K562 (cell line): ENCODE results near the gene HMCN2. TPM values are rescaled to one million over a fixed set of nuclear protein-coding genes. Genes with fewer than 3 reads are reported as not detected.

Source experiments
- ATAC-seq: fragments of 200-7000 bp; cut with Tn5 transposase; 3 replicates; pipeline ENCODE4 v1.9.1; 2020; ENCODE audit warnings: moderate library complexity
- BruUV-seq: library from RNA; stranded (reverse); fragments of 400-500 nt; replicated peaks from 2 replicates; lab custom pipeline; 2021; lab: Mats Ljungman, UMichigan
- CTCF ChIA-PET: fragments of 300-600 bp; formaldehyde crosslinking; extraction: SDS; loops from one replicate; lab custom pipeline; 2021; ENCODE audit warnings: low intra/inter-chr PET ratio; lab: Yijun Ruan, JAX
- POLR2A ChIA-PET: fragments of 300-600, 350-650 bp; sonication (Branson Sonifier 250); formaldehyde crosslinking; extraction: SDS; loops from one replicate; lab custom pipeline; 2021; ENCODE audit warnings: antibody characterized with exemption, inconsistent platforms; lab: Yijun Ruan, JAX
- DNase-seq, 4 experiments: peaks; one replicate each; pipeline versions ENCODE4 v3.0.0 to v3.0.0-alpha.2; 2011 to 2018; ENCODE audit warnings: low spot score in 3 of 4, mixed read lengths in 3 of 4; ENCODE audit errors: extremely low read depth in 1 of 4
- FAIRE-seq: peaks from 2 replicates; lab custom pipeline; 2011; peaks lifted over from hg19 to GRCh38; lab: Jason Lieb, UNC
- H2AFZ ChIP-seq: 2 replicates; pipeline ENCODE4 v1.6.0; 2011; ENCODE audit warnings: low read depth, low read length, control low read depth, inconsistent platforms
- H3K27ac ChIP-seq: fragments of 200-600 bp; 3 replicates; pipeline ENCODE4 v1.8.0; 2011; ENCODE audit warnings: low read depth, mild to moderate bottlenecking, control low read depth, inconsistent platforms, low read length, moderate library complexity, mixed read lengths; ENCODE audit errors: extremely low read depth
- H3K27me3 ChIP-seq, 2 experiments: fragments of 300-600 bp in 1 of 2; 2 replicates in 1 of 2; 3 replicates in 1 of 2; pipeline versions ENCODE4 v1.6.0 to v1.8.0; 2011; ENCODE audit warnings: inconsistent platforms in 2 of 2, low read length in 2 of 2, mild to moderate bottlenecking in 1 of 2, mixed read lengths in 1 of 2, moderate library complexity in 1 of 2; ENCODE audit not compliant: control insufficient read depth in 2 of 2, insufficient read depth in 2 of 2
- H3K36me3 ChIP-seq: fragments of 300-600 bp; 3 replicates; pipeline ENCODE4 v1.8.0; 2011; ENCODE audit warnings: mild to moderate bottlenecking, low read length, inconsistent platforms; ENCODE audit not compliant: control insufficient read depth, insufficient read depth
- H3K4me1 ChIP-seq, 2 experiments: fragments of 200-600 bp in 1 of 2; replicated peaks in 1 of 2; 2 replicates in 1 of 2; 3 replicates in 1 of 2; pipeline versions ENCODE4 v1.5.1 to v1.8.0; 2011; ENCODE audit warnings: inconsistent platforms in 2 of 2, low read length in 2 of 2, mild to moderate bottlenecking in 1 of 2, mixed read lengths in 1 of 2, moderate library complexity in 1 of 2; ENCODE audit not compliant: control insufficient read depth in 2 of 2, insufficient read depth in 2 of 2
- H3K4me2 ChIP-seq: 2 replicates; pipeline ENCODE4 v1.6.1; 2011; ENCODE audit warnings: low read length, control low read depth, inconsistent platforms, mixed read lengths; ENCODE audit not compliant: insufficient read depth
- H3K4me3 ChIP-seq: fragments of 200-600 bp; sonication (generic), shearing (Covaris generic); 2 replicates; pipeline ENCODE4 v1.5.1; 2016; ENCODE audit warnings: control low read depth, inconsistent platforms
- H3K79me2 ChIP-seq: fragments of 200-600 bp; 3 replicates; pipeline ENCODE4 v1.8.0; 2011; ENCODE audit warnings: low read length, inconsistent platforms; ENCODE audit not compliant: control insufficient read depth, insufficient read depth
- H3K9ac ChIP-seq, 2 experiments: 2 replicates each; pipeline versions ENCODE4 v1.6.0 to v1.6.1; 2011; ENCODE audit warnings: low read depth in 2 of 2, low read length in 2 of 2, control low read depth in 1 of 2, inconsistent platforms in 1 of 2, mild to moderate bottlenecking in 1 of 2, mixed read lengths in 1 of 2; ENCODE audit not compliant: insufficient read depth in 1 of 2
- H3K9me1 ChIP-seq: one replicate; pipeline ENCODE4 v1.6.0; 2011; ENCODE audit warnings: inconsistent platforms, mild to moderate bottlenecking, low read length, moderate library complexity; ENCODE audit not compliant: control insufficient read depth, insufficient read depth
- H3K9me3 ChIP-seq: replicated peaks from 2 replicates; pipeline ENCODE4 v1.5.1; 2011; ENCODE audit warnings: low read depth, low read length, inconsistent platforms; ENCODE audit not compliant: control insufficient read depth, insufficient read depth
- H4K20me1 ChIP-seq: replicated peaks from 2 replicates; pipeline ENCODE4 v1.6.1; 2011; ENCODE audit warnings: low read length, inconsistent platforms, mixed read lengths; ENCODE audit not compliant: control insufficient read depth, insufficient read depth
- MECOM ChIP-seq: fragments of 250-450 bp; sonication (Bioruptor Pico); IDR thresholded peaks from 2 replicates; pipeline ENCODE4 v1.8.0; 2022; ENCODE audit warnings: inconsistent platforms
- POLR2G ChIP-seq: fragments of 200-400 bp; formaldehyde crosslinking; IDR thresholded peaks from 2 replicates; pipeline ENCODE4 v1.6.1; 2017; ENCODE audit warnings: low read depth, mild to moderate bottlenecking, antibody characterized with exemption, low read length, moderate library complexity
- SNRNP70 ChIP-seq: fragments of 200-400 bp; formaldehyde crosslinking; optimal IDR thresholded peaks from 2 replicates; pipeline ENCODE3; 2017; ENCODE audit warnings: low read depth, low read length
- ZHX1 ChIP-seq: fragments of 150-350 bp; conservative IDR thresholded peaks from 2 replicates; pipeline ENCODE4 v1.6.1; 2014; ENCODE audit warnings: low read length
- WGBS: fragments of 100-300 bp; shearing (Covaris generic); methylation state at CpG from one replicate; pipeline ENCODE4 v1.1.6; 2016; ENCODE audit warnings: low coverage, mixed read lengths; ENCODE audit not compliant: insufficient coverage; ENCODE audit errors: missing lambda C conversion rate; 5-methylcytosine and 5-hydroxymethylcytosine counted together
- in situ Hi-C: fragments of 300-500 bp; cut with MboI; formaldehyde crosslinking; loops from 4 replicates; pipeline ENCODE4 v1.15.0; 2018; ENCODE audit warnings: inconsistent platforms, mixed read lengths
- intact Hi-C: fragments of 100-400 bp; cut with micrococcal nuclease; formaldehyde crosslinking; loops from 2 replicates; pipeline ENCODE4 v1.14.2; 2022
- polyA plus RNA-seq, 8 experiments: library from polyadenylated mRNA; depleted of rRNA in 4 of 8; stranded (reverse) in 5 of 8; unstranded in 3 of 8; fragments of >200 nt; fragmentation: Nextera tagmentation in 2 of 8; fragmentation: Illumina TruSeq in 1 of 8; extraction: Ambion mirVana in 2 of 8; extraction: Trizol in 1 of 8; gene quantifications; 2 replicates each; pipeline versions ENCODE4 v1.2.1 to v1.2.3, GENCODE V29; 2011 to 2014; ENCODE audit warnings: inconsistent platforms in 1 of 8, missing spikeins in 1 of 8
- total RNA-seq, 7 experiments: library from RNA; depleted of rRNA in 6 of 7; stranded (reverse); fragments of >200 nt in 6 of 7; fragmentation: Illumina TruSeq in 2 of 7; extraction: Trizol in 2 of 7; gene quantifications; 2 replicates each; pipeline versions ENCODE4 v1.2.1 to v1.2.3, GENCODE V29; 2011 to 2021; ENCODE audit warnings: low replicate concordance in 1 of 7

Gene HMCN2
- total and polyA plus RNA-seq, 9 of the 15 experiments (the other 6 are each of a cell fraction or from before 2014, with no cell fraction given) = 0.01 TPM; not detected in 8

GRCh38 chr9:130461218-130461630, 195.7 kb downstream of the HMCN2 start (continued):
- TF ChIP-seq ZHX1 (no peak), SNRNP70 (no peak)
- TF ChIP-seq, all 486 proteins: peak for 26

- intact Hi-C loops (loop anchor here (1.0 to 5.0 kb wide), 2 partner anchors 221 to 401 kb away; no protein-coding TSS in a partner anchor), in situ Hi-C loops (no loop called here)
- ATAC-seq (no peak; the same call in 2 of the 3 replicates), FAIRE-seq (no peak), DNase-seq (no peak)
- H3K27ac ChIP-seq = no peak overlapping the region
- H3K4me2 ChIP-seq = no peak overlapping the region; the same call in 1 of the 2 replicates
- peaks cover 13% of the 10 kb centered on the region for H4K20me1 ChIP-seq
- no peaks in the 10 kb centered on the region for H3K9me3 ChIP-seq
- peak; percentile 36; the same call in 1 of the 2 replicates for TF ChIP-seq POLR2G
- no peak for TF ChIP-seq MECOM (CRISPR knock-in tag)
- BruUV-seq = no TSS peak
- ChIA-PET POLR2A (no interaction called here), CTCF (interaction anchor here (0.6 to 6.0 kb wide), 3 partner anchors 221 to 479 kb away, joined by 4 to 105 read pairs (median 7); no protein-coding TSS in a partner anchor)
- WGBS = 3% methylated on average over 6 of the region's 11 CpGs
- H3K79me2 ChIP-seq = no peaks in the 10 kb centered on the region
- H3K27me3 ChIP-seq = peaks cover 5 to 42% of the 10 kb centered on the region in 2 experiments; a peak in 3 of 5 replicates
- H3K4me3 ChIP-seq = no peak overlapping the region
- H2AFZ ChIP-seq = no peak overlapping the region
- H3K4me1 ChIP-seq = peaks cover 0 to 32% of the 10 kb centered on the region in 2 experiments; a peak in 2 of 5 replicates
- peak overlapping the region in 1 of 2 experiments; percentile 43; a peak in 1 of 4 replicates for H3K9ac ChIP-seq
- H3K9me1 ChIP-seq = no peaks in the 10 kb centered on the region
- no peaks in the 10 kb centered on the region for H3K36me3 ChIP-seq
Observed at GRCh38 chr9:130461731-130462130, 196.2 kb downstream of the HMCN2 start.
